IgD-negative memory B cell (primary cell): Measurements from ENCODE around the gene TMEM237. TPM values are rescaled to one million over a fixed set of nuclear protein-coding genes. Genes with fewer than 3 reads are reported as not detected.

Source experiments
- H3K27ac Mint-ChIP-seq, 3 donors: one replicate each; pipeline ENCODE4 v1.8.0; 2020 to 2022; ENCODE audit warnings: mild to moderate bottlenecking in 3 of 3, mixed read lengths in 3 of 3, moderate library complexity in 1 of 3
- H3K27me3 Mint-ChIP-seq: one replicate; pipeline ENCODE4 v1.8.0; 2021; ENCODE audit warnings: mixed read lengths
- H3K36me3 Mint-ChIP-seq: one replicate; pipeline ENCODE4 v1.8.0; 2020; ENCODE audit warnings: mild to moderate bottlenecking, mixed read lengths
- H3K4me1 Mint-ChIP-seq, 3 donors: one replicate each; pipeline ENCODE4 v1.8.0; 2020 to 2022; ENCODE audit warnings: mixed read lengths in 3 of 3, mild to moderate bottlenecking in 1 of 3
- H3K4me3 Mint-ChIP-seq, 4 donors: one replicate each; pipeline ENCODE4 v1.8.0; 2020 to 2022; ENCODE audit warnings: mild to moderate bottlenecking in 4 of 4, mixed read lengths in 4 of 4, moderate library complexity in 3 of 4
- H3K9me3 Mint-ChIP-seq, 3 donors: one replicate each; pipeline ENCODE4 v1.8.0; 2020 to 2021; ENCODE audit warnings: mixed read lengths in 3 of 3, mild to moderate bottlenecking in 1 of 3
- polyA plus RNA-seq: library from polyadenylated mRNA; unstranded; fragments of 300-500 nt; fragmentation: Illumina TruSeq; gene quantifications from one replicate; pipeline ENCODE4 v1.2.3, GENCODE V29; 2021

TMEM237 gene
- polyA plus RNA-seq, 1 donor from 2014 or later = 2.2 TPM

DNA sequence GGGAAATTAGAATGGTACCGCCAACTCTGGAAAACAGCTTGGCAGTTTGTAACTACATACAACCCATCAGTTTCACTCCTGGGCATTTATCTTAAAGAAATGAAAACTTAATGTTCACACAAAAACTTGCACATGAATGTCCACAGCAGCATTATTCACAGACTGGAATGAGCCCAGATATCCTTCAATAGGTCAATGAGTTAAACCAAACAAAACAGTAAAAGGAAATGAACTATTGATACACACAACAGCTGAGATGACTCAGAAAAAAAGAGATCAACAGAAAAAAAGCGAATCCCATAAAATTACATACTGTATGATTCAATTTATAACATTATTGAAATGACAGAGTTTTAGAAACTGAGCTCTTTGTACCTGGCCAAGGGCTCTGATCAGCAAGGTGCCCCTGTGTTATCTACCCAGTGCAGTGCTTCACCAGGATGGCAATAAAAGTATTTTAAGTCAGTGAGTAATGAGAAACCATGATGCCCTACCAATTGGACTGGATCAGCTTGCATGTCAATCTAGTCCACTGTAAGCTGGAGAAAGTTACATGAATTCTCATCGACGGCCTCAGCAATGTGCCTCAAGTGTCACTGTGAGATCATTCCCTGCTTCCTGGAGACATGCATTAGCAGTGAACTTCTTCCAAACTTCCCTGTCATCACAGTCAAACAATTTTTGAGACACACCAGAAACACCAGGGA, 21.9 kb downstream of the TMEM237 start:
- no peak overlapping the region for H3K27ac Mint-ChIP-seq

DNA sequence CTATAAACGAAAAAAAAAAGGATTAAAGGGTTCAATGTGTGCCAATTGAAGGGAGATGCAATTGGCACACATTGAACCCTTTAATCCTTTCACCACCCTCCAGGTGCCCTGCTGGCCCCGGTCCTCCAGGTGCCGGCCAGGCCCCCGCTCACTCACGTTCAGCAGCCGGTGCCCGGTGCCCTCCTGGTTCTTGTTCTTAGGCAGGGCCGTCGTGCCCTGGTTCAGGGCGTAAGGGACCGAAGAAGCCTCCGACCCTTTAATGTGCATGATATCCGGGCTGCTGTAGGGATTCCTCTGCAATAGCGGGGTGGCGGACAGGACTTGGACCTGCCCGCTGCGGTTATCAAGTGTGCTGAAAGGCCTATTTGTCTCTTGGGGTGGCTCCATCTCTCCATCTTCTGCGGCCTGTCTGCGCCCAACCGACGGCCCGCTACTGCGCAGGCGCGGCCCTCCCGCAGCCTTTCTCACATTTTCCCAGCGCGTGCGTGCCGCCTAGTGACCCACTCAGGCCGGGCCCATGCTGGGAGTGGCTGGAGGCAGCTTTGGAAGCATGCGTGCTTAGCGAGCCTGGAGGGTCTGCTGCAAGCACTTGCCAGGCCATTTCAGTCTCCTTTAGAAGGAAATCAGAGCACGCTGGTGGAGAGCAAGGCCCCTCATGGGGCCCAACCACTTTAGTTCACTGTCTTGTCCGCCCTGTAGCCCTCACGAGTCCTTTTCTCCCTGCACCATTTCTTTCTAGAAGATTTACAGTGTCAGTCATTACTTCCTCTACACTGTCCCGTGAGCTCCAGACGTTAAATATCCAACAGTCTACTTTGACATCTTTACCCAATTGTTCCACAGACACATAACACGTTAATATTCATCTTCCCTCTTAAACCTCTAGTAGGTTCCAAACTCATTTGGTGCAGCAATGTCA, 24.3 kb downstream of the TMEM237 start:
- H3K4me3 Mint-ChIP-seq = no peak overlapping the region
- no peaks in the 10 kb centered on the region for H3K4me1 Mint-ChIP-seq
- H3K9me3 Mint-ChIP-seq = peaks cover 0 to 4% (median 0%) of the 10 kb centered on the region in 3 donors
- no peaks in the 10 kb centered on the region for H3K27me3 Mint-ChIP-seq
- H3K36me3 Mint-ChIP-seq = peaks cover 5% of the 10 kb centered on the region
- H3K27ac Mint-ChIP-seq = no peak overlapping the region

More for the DNA sequence above, 21.9 kb downstream of the TMEM237 start:
- Mint-ChIP-seq H3K9me3 (no peaks in the 10 kb centered on the region), H3K36me3 (peaks cover 8% of the 10 kb centered on the region), H3K4me1 (no peaks in the 10 kb centered on the region), H3K27me3 (no peaks in the 10 kb centered on the region), H3K4me3 (no peak overlapping the region)

DNA sequence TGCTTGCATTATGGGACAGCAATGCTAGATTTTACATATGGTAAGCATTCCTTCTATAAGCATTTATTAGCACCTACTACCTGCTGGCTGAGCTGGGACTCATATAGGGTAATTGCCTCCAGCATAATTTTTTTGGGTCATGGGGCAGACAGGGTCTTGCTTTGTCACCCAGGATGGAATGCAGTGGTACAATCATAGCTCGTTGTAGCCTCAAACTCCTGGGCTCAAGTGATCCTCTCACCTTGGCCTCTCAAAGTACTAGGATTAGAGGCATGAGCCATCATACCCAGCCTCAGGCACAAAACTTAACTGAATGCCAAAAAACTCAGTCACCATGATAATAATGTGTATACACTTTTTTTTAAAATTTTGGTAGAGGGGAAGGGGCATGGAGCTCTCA, 35.3 kb downstream of the TMEM237 start:
- Mint-ChIP-seq H3K27ac (no peak overlapping the region), H3K4me3 (no peak overlapping the region), H3K27me3 (peaks cover 17% of the 10 kb centered on the region), H3K4me1 (peaks cover 0 to 1% (median 0%) of the 10 kb centered on the region in 3 donors), H3K36me3 (peaks cover 5% of the 10 kb centered on the region), H3K9me3 (peaks cover 2 to 6% (median 6%) of the 10 kb centered on the region in 3 donors)

DNA sequence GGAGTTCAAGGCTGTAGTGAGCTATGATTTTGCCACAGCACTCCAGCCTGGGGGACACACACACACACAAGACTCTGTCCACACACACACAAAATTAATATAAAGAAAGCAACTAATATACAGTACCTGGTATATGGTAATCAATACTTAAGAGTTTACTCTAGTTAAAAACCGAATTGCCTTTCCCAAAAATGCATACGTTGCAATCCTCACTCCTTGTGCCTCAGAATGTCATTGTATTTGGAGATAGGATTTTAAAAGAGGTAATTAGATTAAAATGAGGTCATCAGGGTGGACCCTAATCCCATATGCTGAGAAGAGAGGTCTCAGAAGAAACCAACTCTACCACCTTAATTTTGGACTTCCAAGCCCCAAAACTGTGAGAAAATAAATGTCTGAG, 35.7 kb downstream of the TMEM237 start:
- no peak overlapping the region for H3K4me3 Mint-ChIP-seq
- H3K36me3 Mint-ChIP-seq = peaks cover 5% of the 10 kb centered on the region
- H3K27me3 Mint-ChIP-seq = peaks cover 17% of the 10 kb centered on the region
- peaks cover 0 to 1% (median 0%) of the 10 kb centered on the region in 3 donors for H3K4me1 Mint-ChIP-seq
- peaks cover 2 to 6% (median 6%) of the 10 kb centered on the region in 3 donors for H3K9me3 Mint-ChIP-seq
- no peak overlapping the region for H3K27ac Mint-ChIP-seq

GRCh38 chr2:201600906-201601305, 42.4 kb downstream of the TMEM237 start:
- H3K9me3 Mint-ChIP-seq = peaks cover 0 to 11% (median 6%) of the 10 kb centered on the region in 3 donors
- no peak overlapping the region for H3K4me3 Mint-ChIP-seq
- H3K4me1 Mint-ChIP-seq = peaks cover 0 to 1% (median 0%) of the 10 kb centered on the region in 3 donors
- no peak overlapping the region for H3K27ac Mint-ChIP-seq
- H3K36me3 Mint-ChIP-seq = peaks cover 3% of the 10 kb centered on the region
- H3K27me3 Mint-ChIP-seq = peaks cover 13% of the 10 kb centered on the region

DNA sequence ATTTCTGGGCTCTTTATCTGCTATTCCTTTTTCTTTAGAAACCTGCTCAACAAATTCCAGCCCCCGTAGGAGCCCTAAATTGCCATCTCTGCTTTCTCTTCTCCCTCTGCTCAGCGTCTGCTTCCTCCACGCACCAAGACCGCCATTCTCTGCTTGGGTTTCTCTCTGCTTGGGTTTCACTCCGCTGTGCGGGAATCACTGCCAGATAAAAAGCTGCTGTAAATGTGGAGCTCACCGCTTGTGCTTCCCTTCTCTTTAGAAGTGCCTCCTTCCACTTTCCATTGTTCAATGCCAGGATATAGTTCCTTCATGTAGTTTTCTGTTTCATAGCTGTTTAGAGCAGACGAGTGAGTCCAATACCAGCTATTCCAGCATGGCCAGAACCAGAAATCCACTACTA, 45.9 kb downstream of the TMEM237 start:
- no peak overlapping the region for H3K27ac Mint-ChIP-seq
- H3K9me3 Mint-ChIP-seq = peaks cover 0 to 11% (median 6%) of the 10 kb centered on the region in 3 donors
- no peak overlapping the region for H3K4me3 Mint-ChIP-seq
- H3K4me1 Mint-ChIP-seq = no peaks in the 10 kb centered on the region
- H3K36me3 Mint-ChIP-seq = no peaks in the 10 kb centered on the region
- peaks cover 2% of the 10 kb centered on the region for H3K27me3 Mint-ChIP-seq

- Mint-ChIP-seq H3K9me3 (peaks cover 0 to 3% (median 0%) of the 10 kb centered on the region in 3 donors), H3K4me1 (peaks cover 0 to 10% (median 7%) of the 10 kb centered on the region in 3 donors), H3K36me3 (no peaks in the 10 kb centered on the region), H3K4me3 (no peak overlapping the region), H3K27ac (no peak overlapping the region), H3K27me3 (peaks cover 6% of the 10 kb centered on the region)
Observed at GRCh38 chr2:201580486-201580885, 62.8 kb downstream of the TMEM237 start.

GRCh38 chr2:201579536-201579935, 63.8 kb downstream of the TMEM237 start:
- peaks cover 0 to 3% (median 0%) of the 10 kb centered on the region in 3 donors for H3K9me3 Mint-ChIP-seq
- peaks cover 1% of the 10 kb centered on the region for H3K36me3 Mint-ChIP-seq

DNA sequence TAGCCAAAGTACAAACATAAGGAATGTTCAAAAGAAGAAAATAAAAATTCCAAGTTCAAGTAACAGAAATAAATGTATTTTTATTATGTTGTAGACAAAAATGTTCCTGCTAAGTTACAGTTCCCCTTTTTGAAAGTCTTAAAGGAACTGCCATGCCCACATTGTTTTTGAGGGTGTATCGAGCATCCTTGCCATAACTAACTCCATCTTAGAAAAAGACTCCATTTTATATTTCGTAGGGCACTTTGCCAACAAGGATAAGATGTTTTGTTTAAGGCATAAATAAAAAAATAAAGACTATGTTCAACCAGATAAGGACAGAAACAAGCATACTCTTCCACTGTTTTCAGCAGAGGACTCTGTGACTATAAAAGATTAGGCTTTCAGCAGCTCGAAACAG, 67.3 kb downstream of the TMEM237 start:
- H3K27ac Mint-ChIP-seq = no peak overlapping the region
- no peaks in the 10 kb centered on the region for H3K9me3 Mint-ChIP-seq
- peaks cover 1% of the 10 kb centered on the region for H3K36me3 Mint-ChIP-seq
- H3K4me3 Mint-ChIP-seq = no peak overlapping the region
- no peaks in the 10 kb centered on the region for H3K27me3 Mint-ChIP-seq
- peaks cover 11 to 32% (median 18%) of the 10 kb centered on the region in 3 donors for H3K4me1 Mint-ChIP-seq

More at GRCh38 chr2:201579536-201579935, 63.8 kb downstream of the TMEM237 start:
- no peak overlapping the region for H3K4me3 Mint-ChIP-seq
- H3K4me1 Mint-ChIP-seq = peaks cover 3 to 16% (median 10%) of the 10 kb centered on the region in 3 donors
- peaks cover 6% of the 10 kb centered on the region for H3K27me3 Mint-ChIP-seq
- peak overlapping the region in 1 of 3 donors; percentile 78 for H3K27ac Mint-ChIP-seq

DNA sequence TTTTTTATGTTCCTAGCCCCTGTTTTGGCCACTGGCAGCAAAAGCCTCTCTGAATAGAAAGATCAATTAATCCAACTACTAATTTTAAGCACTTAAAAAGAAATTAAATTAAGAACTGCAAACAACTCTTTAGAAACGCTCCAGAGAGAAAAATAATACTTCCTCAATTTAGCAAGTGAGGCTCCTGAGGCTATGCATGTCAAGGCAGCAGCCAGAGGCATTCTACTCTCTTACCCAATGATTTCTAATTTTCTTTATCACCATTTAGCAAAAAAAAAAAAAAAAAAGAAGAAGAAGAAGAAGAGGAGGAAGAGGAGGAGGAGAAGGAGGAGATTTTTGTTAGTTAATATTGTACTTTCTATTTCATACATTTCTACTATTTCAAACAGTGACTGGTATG, 68.5 kb downstream of the TMEM237 start:
- peak overlapping the region; percentile 12 to 80 (median 78) for H3K27ac Mint-ChIP-seq
- no peaks in the 10 kb centered on the region for H3K27me3 Mint-ChIP-seq
- peaks cover 1% of the 10 kb centered on the region for H3K36me3 Mint-ChIP-seq
- H3K4me1 Mint-ChIP-seq = peaks cover 11 to 32% (median 18%) of the 10 kb centered on the region in 3 donors
- H3K4me3 Mint-ChIP-seq = peak overlapping the region in 3 of 4 donors; percentile 63 to 93 (median 64)
- no peaks in the 10 kb centered on the region for H3K9me3 Mint-ChIP-seq

GRCh38 chr2:201572846-201573508, 70.3 kb downstream of the TMEM237 start:
- Mint-ChIP-seq H3K4me3 (peak overlapping the region in 3 of 4 donors; percentile 12 to 78 (median 43)), H3K9me3 (no peaks in the 10 kb centered on the region), H3K4me1 (peaks cover 14 to 32% (median 19%) of the 10 kb centered on the region in 3 donors), H3K27me3 (no peaks in the 10 kb centered on the region), H3K27ac (peak overlapping the region; percentile 47 to 93 (median 80)), H3K36me3 (peaks cover 1% of the 10 kb centered on the region)

Other genes starting within 250 kb of the TMEM237 start
- gene TRAK2, start 192.0 kb downstream of the TMEM237 start, polyA plus RNA-seq = 33.0 TPM
- gene STRADB, start 191.8 kb downstream of the TMEM237 start, polyA plus RNA-seq = 40.0 TPM
- not detected for gene MPP4, start 55.1 kb upstream of the TMEM237 start, polyA plus RNA-seq
- gene ALS2, start 137.4 kb upstream of the TMEM237 start, polyA plus RNA-seq = 4.4 TPM
- gene CDK15, start 163.0 kb upstream of the TMEM237 start, polyA plus RNA-seq = not detected